A673 (cell line): Measurements from ENCODE around the gene SV2C. TPM values are rescaled to one million over a fixed set of nuclear protein-coding genes. Genes with fewer than 3 reads are reported as not detected.

Experiments
- BruUV-seq: library from RNA; stranded (reverse); fragments of 400-500 nt; replicated peaks from 2 replicates; lab custom pipeline; 2021; lab: Mats Ljungman, UMichigan
- CTCF ChIA-PET: fragments of 300-600 bp; sonication (Branson Sonifier 250); formaldehyde crosslinking; loops from one replicate; lab custom pipeline; 2022; ENCODE audit warnings: antibody characterized with exemption; lab: Charles Lee
- POLR2A ChIA-PET: fragments of 300-600 bp; sonication (Branson Sonifier 250); formaldehyde crosslinking; loops from one replicate; lab custom pipeline; 2022; ENCODE audit warnings: antibody characterized with exemption; ENCODE audit not compliant: low non-redundant PET; lab: Charles Lee
- DNase-seq: peaks from one replicate; pipeline ENCODE4 v3.0.0-alpha.2; 2015; ENCODE audit warnings: low spot score
- H3K27ac ChIP-seq: fragments of 200-600 bp; sonication (generic); 2 replicates; pipeline ENCODE4 v1.5.1; 2016; ENCODE audit warnings: mixed run types, low read depth, mild to moderate bottlenecking, mixed read lengths, antibody characterized with exemption, low read length; ENCODE audit not compliant: poor library complexity, severe bottlenecking
- H3K27me3 ChIP-seq: fragments of 200-600 bp; sonication (generic); replicated peaks from 2 replicates; pipeline ENCODE4 v1.6.1; 2017; ENCODE audit warnings: mixed run types, low read depth, mild to moderate bottlenecking, mixed read lengths, antibody characterized with exemption, low read length; ENCODE audit not compliant: insufficient read depth, poor library complexity
- H3K36me3 ChIP-seq: fragments of 200-600 bp; sonication (generic); 2 replicates; pipeline ENCODE4 v1.6.1; 2016; ENCODE audit warnings: mixed run types, mild to moderate bottlenecking, mixed read lengths, antibody characterized with exemption, low read length; ENCODE audit not compliant: insufficient read depth, poor library complexity, severe bottlenecking
- H3K4me1 ChIP-seq: fragments of 200-600 bp; sonication (generic); 2 replicates; pipeline ENCODE4 v1.6.1; 2017; ENCODE audit warnings: mixed run types, mild to moderate bottlenecking, mixed read lengths, antibody characterized with exemption, low read length; ENCODE audit not compliant: insufficient read depth, poor library complexity, severe bottlenecking
- H3K4me3 ChIP-seq: fragments of 200-600 bp; sonication (generic); 2 replicates; pipeline ENCODE4 v1.5.1; 2016; ENCODE audit warnings: low read depth, mixed run types, mild to moderate bottlenecking, mixed read lengths, low read length; ENCODE audit not compliant: poor library complexity, severe bottlenecking
- H3K9me3 ChIP-seq: fragments of 200-600 bp; sonication (generic); 2 replicates; pipeline ENCODE4 v1.6.1; 2016; ENCODE audit warnings: mixed run types, low read depth, mild to moderate bottlenecking, mixed read lengths, antibody characterized with exemption, low read length; ENCODE audit not compliant: poor library complexity, severe bottlenecking
- EZH2 ChIP-seq: fragments of 200-600 bp; sonication (generic); IDR thresholded peaks from 2 replicates; pipeline ENCODE4 v1.6.1; 2017; ENCODE audit warnings: borderline replicate concordance, low read depth, mild to moderate bottlenecking, mixed read lengths, antibody characterized with exemption, low read length; ENCODE audit not compliant: poor library complexity, severe bottlenecking
- intact Hi-C: fragments of 100-400 bp; cut with micrococcal nuclease; formaldehyde crosslinking; loops from one replicate; pipeline ENCODE4 v1.10.0; 2022; ENCODE audit not compliant: unreplicated experiment
- total RNA-seq: library from RNA; stranded (reverse); gene quantifications from 2 replicates; pipeline ENCODE4 v1.2.3, GENCODE V29; 2021
- TF ChIP-seq, protein P1 (sequence below): fragments of 300-800, 200-600 bp; sonication (generic); conservative IDR thresholded peaks from 2 replicates; pipeline ENCODE4 v1.5.1; 2017; ENCODE audit warnings: low read depth, mild to moderate bottlenecking, antibody characterized with exemption, low read length, moderate library complexity, mixed read lengths

The SV2C gene
- total RNA-seq, 1 experiment from 2014 or later, result 3.1 TPM

DNA sequence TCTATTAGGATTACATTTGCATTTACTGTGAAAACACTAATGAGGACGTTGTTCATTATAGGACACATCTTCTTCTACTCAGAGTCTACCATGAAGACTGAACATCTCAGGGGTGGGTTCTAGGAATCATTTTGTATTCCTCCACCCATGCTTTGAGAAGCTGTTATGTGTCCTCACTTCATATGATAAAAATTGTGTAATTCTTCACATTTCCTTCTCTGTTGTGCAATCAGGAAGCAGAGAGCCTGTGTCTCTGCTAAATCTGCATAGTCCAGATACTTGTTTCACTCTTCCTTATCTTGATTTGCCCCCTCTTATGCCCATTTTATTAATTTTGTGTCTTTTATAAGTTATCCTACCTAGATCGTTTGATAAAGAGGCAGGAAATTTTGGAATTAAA is 222.1 kb downstream of the SV2C start:
- no TSS peak for BruUV-seq
- peak; percentile 44 for DNase-seq
- H3K36me3 ChIP-seq, result no peaks in the 10 kb centered on the region

GRCh38 chr5:76305775-76306174 is 222.6 kb downstream of the SV2C start:
- Histone ChIP-seq H3K9me3 (no peaks in the 10 kb centered on the region), H3K4me3 (no peak overlapping the region), H3K4me1 (peaks cover 21% of the 10 kb centered on the region), H3K27me3 (no peaks in the 10 kb centered on the region), H3K36me3 (no peaks in the 10 kb centered on the region), H3K27ac (no peak overlapping the region)
- CTCF ChIA-PET, result no interaction called here
- TF ChIP-seq EZH2, result no peak
- TF ChIP-seq, protein P1, sequence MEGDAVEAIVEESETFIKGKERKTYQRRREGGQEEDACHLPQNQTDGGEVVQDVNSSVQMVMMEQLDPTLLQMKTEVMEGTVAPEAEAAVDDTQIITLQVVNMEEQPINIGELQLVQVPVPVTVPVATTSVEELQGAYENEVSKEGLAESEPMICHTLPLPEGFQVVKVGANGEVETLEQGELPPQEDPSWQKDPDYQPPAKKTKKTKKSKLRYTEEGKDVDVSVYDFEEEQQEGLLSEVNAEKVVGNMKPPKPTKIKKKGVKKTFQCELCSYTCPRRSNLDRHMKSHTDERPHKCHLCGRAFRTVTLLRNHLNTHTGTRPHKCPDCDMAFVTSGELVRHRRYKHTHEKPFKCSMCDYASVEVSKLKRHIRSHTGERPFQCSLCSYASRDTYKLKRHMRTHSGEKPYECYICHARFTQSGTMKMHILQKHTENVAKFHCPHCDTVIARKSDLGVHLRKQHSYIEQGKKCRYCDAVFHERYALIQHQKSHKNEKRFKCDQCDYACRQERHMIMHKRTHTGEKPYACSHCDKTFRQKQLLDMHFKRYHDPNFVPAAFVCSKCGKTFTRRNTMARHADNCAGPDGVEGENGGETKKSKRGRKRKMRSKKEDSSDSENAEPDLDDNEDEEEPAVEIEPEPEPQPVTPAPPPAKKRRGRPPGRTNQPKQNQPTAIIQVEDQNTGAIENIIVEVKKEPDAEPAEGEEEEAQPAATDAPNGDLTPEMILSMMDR, result no peak
- POLR2A ChIA-PET, result no interaction called here
- intact Hi-C loops, result no loop called here
- DNase-seq, result peak; percentile 6
- no TSS peak for BruUV-seq

More for the DNA sequence above, 222.1 kb downstream of the SV2C start:
- Histone ChIP-seq H3K27ac (no peak overlapping the region), H3K4me1 (peaks cover 21% of the 10 kb centered on the region), H3K27me3 (no peaks in the 10 kb centered on the region), H3K4me3 (no peak overlapping the region), H3K9me3 (no peaks in the 10 kb centered on the region)
- ChIA-PET CTCF (no interaction called here), POLR2A (no interaction called here)
- intact Hi-C loops, result no loop called here
- TF ChIP-seq, protein P1, result no peak
- no peak for TF ChIP-seq EZH2

- Histone ChIP-seq H3K9me3 (no peaks in the 10 kb centered on the region), H3K4me3 (no peak overlapping the region), H3K27ac (no peak overlapping the region), H3K27me3 (no peaks in the 10 kb centered on the region), H3K36me3 (no peaks in the 10 kb centered on the region), H3K4me1 (peaks cover 8% of the 10 kb centered on the region)
- intact Hi-C loops, result no loop called here
- CTCF ChIA-PET, result no interaction called here
- POLR2A ChIA-PET, result no interaction called here
- TF ChIP-seq, protein P1, result no peak
- no peak for DNase-seq
- BruUV-seq, result no TSS peak
These were observed 227.0 kb downstream of the SV2C start for GRCh38 chr5:76310208-76310607.
